Sciatic nerve (tissue), 2 donors: ENCODE data around the gene TAP1. TPM values are rescaled to one million over a fixed set of nuclear protein-coding genes. Genes with fewer than 3 reads are reported as not detected.

ENCODE experiments used
- ATAC-seq: fragments of 200-7000 bp; cut with Tn5 transposase; one replicate; pipeline ENCODE4 v1.9.1; 2020; ENCODE audit warnings: mild to moderate bottlenecking, moderate library complexity
- DNase-seq: peaks from one replicate; pipeline ENCODE4 v3.0.0-alpha.2; 2020; ENCODE audit warnings: low spot score
- intact Hi-C: fragments of 100-400 bp; cut with DNase I; formaldehyde crosslinking; loops from one replicate; pipeline ENCODE4 v1.14.2; 2022
- total RNA-seq: library from RNA; stranded (reverse); fragmentation: NEBNext Ultra II Directional; extraction: Animal tissue kit (Norgen Biotek cat#: 25700); gene quantifications from one replicate; pipeline ENCODE4 v1.2.1, GENCODE V29; 2021
- donor health status: DM: no; HTN: no; CAD: no.
- donor health status: DM: no; HTN: no; CAD: no.

TAP1 gene
- total RNA-seq, 1 donor from 2014 or later: 32.8 TPM

DNA sequence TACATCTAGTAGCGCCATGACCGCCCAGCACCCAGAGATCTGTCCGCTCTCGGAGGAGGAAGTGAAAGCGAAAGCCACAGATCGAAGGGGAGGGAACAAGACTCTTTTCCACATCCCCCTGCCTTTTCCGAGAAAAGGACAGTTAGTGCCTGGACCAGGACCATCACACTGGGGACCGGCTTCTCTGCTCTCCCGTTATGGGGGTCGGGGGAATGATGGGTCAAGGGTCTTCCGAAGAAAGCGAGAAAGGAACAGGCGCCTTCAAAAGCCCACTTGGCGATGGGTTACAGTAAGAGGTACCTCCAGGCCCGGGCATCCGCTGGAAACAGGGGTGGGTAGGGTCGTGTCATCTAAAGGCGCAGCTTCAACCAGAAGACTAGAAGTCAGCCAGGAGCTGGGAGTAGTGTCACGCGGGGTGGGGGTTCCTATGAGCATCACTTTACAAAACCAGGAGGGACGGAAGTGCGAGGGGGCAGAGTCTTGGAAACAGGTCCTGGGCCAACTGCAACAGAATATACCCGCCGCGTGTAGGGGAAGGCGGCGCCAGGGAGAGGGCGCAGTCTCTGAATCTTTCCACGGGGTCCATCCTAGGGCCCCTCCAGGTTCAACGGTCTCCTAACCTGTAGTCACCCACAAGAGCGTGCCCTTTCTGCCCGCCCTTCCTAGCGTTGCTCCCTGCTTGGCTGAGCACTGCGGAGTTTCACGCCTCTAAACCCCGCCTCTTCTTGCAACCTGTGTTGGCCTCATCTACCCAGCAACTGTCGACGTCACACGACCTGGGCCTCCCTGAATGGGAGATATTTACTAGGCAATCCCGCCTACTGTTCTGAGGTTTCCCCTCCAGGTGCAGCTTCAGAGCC is 9.3 kb downstream of the TAP1 start, which contains the start of gene PSMB8:
TSS of gene PSMB8 (minus strand) at position 69 of the 860 bp plus-strand sequence. CDS start at position 18, 51 bp downstream.
- intact Hi-C loops: no loop called here
- ATAC-seq (peak; percentile 98), DNase-seq (peak; percentile 99)

DNA sequence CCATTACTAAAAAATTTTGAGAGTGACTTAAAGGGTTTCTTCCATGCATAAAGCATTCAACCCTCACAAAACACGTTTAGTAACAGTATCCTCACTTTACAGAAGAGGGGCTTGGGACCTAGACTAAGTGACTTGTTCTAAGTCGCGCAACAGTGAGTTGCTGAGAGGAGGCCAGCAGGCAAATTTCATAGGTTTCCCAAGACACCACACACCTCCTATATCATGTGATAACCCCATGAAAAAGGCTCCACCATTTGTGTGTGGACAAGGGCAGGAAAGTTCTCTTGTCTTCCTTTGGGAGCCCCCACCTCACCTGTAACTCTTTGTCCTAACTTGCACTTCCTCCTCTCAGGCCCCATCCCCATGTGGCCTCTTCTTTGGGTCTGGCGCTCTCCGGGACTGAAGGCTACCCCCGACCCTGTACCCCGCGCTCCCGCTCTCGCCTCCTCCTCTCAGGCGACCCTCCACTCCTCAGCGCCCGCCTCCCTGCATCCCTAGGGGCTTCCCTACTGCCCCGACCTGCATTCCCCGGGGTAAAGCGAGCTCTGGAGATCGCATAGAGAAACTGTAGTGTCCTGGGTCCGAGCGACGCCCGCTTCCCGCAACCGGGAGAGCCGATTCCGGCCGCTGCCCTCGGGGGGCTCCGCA is 10.0 kb downstream of the TAP1 start:
- ATAC-seq (peak; percentile 2), DNase-seq (no peak)
- intact Hi-C loops: no loop called here

DNA sequence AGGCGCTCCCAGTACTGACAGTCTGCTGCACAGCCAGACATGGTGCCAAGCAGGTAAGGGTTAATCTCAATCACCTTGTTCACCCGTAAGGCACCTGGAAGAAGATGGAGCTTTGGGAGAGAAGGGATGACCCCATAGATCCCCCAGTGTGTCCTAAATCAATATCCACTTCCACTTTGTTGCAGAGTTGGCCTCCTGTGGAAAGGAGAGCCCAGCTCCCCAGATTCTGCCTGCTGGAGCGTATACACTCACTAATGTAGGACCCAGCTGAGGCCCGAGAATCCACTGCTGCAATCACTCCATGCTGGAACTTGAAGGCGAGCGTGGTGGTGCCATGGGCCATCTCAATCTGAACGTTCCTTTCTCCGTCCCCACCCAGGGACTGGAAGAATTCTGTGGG is 10.8 kb downstream of the TAP1 start:
- no peak for DNase-seq

DNA sequence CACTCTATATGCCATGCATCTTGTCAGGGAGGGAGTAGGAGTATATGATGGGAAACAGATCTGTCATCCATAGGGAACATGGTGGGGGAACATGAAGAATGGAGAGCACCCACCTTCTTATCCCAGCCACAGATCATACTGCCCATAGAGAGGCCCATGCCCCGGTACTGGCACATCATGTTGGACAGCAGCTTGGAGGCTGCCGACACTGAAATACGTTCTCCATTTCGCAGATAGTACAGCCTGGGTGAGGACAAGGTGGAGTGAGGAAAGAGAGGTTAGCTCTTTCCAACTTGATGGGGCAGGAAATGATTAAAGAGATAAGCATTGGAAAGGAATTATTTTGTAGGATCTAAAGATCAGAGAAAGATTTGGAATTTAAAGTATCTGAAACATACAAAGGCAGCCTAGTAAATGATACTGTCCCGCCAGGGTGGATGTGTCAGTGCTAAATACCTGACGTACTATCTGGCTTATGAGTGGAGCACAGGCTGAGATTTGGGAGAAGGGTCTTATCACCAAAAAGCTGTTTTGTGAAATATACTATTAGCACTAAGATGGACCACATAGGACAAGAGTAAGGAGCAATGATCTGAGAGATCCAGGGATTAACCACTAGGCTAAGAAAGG is 11.4 kb downstream of the TAP1 start:
- intact Hi-C loops: no loop called here
- no peak for DNase-seq
- no peak for ATAC-seq

More for the DNA sequence above, 10.8 kb downstream of the TAP1 start:
- intact Hi-C loops: no loop called here
- no peak for ATAC-seq

DNA sequence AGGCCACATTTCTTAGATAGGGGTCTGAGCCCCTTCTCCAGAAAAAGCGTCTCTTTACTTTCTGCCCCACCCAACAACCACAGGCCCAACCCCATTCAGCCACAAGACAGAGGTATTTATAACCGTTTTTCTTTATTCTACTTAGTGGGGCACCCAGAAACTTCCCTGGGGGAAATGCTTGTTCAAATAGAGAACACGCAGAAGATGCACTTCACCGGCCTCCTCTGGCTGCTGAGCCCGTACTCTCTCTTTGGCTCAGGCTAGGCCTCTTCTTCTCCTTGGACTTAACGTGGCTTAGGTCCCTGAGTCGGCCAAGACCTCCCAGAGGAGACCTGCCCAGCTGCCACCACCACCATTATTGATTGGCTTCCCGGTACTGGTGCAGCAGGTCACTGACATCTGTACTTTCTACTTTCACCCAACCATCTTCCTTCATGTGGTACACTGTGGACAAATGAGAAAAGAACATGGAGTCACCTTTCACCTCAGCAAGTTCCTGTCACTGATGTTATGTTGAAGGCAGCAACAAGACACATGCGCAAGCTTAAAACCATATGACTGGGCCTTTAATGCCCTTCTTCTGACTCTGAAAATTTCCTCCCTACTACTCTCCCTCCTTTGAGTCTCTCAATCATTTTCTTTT is 12.8 kb downstream of the TAP1 start:
- DNase-seq (no peak), ATAC-seq (no peak)
- intact Hi-C loops: no loop called here

DNA sequence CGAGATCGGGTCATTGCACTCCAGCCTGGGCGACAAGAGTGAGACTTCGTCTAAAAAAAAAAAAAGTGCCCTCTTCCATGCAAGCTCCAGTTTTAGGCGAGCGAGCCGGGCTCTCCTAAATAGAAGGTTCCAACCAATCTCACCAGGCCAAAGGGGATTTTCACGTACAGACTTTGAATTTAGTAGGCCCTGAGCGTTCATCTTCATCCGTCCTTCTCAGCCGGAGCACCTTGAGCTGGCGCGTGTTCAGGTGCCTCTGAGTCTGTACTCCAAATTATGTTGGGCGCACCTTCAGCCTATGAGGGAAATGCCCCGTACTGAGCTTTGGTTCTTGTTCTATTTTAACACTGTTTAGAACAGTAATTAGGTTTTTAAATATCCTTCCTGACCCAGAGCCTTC is 14.1 kb downstream of the TAP1 start:
- DNase-seq (no peak), ATAC-seq (no peak)
- intact Hi-C loops: no loop called here

DNA sequence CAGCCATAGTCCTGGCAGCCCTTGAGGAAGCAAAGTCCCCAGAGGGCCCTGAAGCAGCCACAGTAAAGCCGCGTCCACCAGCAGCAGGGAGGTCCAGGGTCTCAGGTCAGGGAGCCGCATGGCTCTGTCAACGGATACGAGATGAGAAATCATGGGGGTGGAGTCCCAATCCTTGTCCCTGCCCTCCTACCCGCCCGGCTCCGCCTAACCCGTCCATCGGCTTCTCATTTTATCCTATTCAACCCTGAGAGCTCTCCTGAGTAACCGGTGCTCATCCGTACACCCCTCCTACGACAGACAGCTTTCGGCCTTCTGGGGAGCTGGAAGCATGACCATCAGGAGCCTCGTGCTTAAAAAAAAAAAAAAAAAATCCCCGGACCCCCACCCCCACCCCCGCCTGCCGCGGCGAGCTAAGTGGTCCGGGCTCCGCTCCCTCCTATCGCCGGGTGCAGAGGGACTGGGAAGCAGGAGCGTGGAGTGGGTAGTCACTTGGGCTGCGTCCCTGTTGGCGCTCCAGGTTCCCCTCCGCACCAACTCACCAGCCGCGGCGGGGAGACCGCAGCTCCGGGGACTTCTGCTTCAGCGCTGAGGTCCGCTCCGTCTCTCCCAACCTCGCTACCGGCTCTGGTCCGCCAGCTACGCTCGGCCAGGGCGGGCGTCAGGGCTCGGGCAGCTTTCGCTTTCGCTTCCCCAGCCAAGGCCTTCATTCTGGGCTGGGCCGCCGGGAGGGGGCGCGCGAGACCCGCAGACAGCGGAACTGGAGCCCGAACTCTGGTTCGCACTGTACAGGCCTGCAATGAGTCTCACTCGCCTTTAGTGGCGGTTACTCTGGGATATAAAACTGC is 15.2 kb downstream of the TAP1 start, which contains the start of gene TAP2:
TSS of gene TAP2 (minus strand) at position 626 of the 845 bp plus-strand sequence. CDS start at position 120, 506 bp downstream.
- intact Hi-C loops: no loop called here
- DNase-seq (peak; percentile 99), ATAC-seq (peak; percentile 97)

DNA sequence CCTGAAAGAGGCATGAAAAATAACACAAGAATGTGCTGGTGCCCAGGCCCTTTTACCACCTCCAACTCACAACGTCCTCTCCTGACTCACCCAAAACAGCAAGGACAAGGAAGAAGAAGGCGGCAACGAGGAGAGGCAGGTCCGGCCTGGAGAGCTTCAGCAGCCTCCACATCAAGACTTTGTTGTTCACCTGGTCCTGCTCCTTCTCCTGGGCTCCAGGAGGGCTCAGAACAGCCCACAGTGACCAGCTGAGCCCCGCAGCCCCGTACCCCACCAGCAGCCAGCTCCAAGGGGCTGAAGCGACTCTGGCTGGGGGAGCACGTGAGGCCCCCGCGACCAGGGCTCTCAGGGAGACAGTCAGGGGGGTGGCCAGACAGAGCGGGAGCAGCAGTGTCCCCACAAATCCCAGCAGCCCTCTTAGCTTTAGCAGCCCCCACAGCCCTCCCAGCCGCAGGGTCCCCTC is 15.8 kb downstream of the TAP1 start:
- intact Hi-C loops: no loop called here
- DNase-seq: no peak
- ATAC-seq: no peak

DNA sequence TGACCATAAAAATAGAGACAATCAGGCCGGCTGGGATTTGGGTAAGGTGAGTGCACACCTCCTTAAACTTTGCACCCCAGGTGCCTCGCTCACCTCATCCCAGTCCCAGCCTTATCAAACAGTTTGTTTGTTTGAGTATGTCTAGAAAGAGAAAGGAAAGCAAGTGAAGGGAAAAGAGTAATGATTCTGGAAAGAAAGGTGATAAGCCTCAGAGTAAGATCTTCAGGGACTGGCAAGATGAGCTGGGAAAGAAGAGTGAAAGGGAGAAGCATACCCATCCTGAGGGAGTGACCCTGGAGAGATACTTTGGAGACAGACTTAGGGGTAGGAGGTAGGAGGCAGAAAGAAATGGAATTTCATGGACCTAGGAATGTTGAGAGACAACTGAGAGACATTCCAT is 16.6 kb downstream of the TAP1 start:
- no peak for DNase-seq
- ATAC-seq: no peak
- intact Hi-C loops: no loop called here

DNA sequence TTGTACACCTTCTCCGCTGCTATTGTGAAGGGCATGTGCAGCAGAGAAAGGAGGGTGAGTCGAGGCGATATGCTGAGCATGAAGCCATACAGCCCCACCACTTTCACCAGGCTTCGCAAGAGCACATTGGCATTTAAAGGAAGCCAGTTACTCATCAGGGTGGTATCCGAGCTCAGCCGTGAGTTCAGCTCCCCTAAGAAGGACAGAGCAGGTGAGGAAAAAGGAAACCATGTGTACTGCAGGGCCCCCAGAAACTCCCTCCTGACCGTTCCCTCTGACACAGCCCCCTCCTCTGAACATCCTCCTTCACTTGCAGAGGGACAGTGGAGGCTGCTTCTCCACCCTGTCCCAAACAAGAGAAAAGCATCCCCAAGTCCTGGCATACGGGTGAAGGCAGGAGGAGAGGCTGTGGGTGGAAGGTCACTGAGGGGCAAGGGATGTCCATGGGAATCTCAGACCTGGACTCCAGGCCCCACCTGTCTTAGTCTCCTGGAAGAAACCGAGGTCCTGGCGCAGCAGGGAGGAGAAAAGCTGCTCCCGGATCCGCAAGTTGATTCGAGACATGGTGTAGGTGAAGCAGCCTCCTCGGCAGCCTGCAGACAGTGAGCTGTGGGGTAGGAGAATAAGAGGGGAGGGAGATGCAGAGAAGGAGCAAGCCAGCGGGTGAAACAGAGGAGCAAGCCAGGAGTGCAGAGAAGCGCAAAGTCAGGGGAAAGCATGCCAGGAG is 18.2 kb downstream of the TAP1 start:
- DNase-seq: no peak
- ATAC-seq: no peak
- intact Hi-C loops: no loop called here

DNA sequence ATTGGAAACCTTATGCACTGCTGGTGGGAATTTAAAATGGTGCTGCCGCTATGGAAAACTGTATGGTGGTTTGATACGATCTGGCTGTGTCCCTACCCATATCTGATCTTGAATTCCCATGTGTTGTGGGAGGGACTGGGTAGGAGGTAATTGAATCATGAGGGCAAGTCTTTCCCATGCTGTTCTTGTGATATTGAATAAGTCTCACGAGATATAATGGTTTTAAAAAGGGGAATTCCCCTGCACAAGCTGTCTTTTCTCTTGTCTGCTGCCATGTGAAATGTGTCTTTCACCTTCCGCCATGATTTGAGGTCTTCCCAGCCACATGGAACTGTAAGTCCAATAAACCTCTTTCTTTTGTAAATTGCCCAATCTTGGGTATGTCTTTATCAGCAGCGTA is 19.8 kb downstream of the TAP1 start:
- no peak for DNase-seq
- no peak for ATAC-seq
- intact Hi-C loops: no loop called here

DNA sequence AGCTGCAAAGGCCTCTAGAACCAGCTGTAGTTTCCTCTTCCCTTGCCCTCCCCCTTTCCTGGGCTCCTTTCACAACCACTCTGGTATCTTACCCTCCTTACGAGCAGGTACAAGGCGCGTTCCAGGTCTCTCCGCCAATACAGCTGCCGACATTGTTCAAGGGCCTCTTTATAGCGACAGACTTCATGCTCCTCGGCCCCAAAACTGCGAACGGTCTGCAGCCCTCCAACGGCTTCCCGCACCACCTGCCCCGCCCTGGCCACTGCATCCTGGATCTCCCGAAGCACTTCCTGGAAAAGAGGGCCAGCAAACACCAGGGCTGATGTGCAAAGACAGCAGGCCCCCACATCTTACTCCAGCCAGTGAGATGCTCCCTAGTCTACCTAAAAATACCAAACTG is 21.0 kb downstream of the TAP1 start:
- ATAC-seq (no peak), DNase-seq (no peak)
- intact Hi-C loops: no loop called here

DNA sequence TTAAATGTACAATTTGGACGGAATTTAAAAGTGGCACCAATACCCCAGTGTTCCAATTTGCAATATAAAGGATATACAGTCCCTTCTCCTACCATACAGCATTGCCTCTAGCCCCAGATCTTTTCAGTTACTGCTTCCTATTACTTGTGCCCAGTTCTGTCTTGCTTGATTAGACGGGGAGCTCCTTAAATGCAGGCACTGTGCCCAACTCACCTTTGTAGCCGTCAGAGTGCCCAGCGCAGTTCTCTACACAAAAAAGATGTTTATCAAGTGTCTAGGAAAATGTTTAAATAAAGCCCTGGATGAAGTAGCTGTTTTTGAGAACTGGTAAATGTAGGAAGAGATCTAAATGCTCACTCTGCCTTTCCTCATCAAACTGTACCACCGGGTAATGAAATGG is 22.6 kb downstream of the TAP1 start:
- DNase-seq (no peak), ATAC-seq (no peak)
- intact Hi-C loops: no loop called here

DNA sequence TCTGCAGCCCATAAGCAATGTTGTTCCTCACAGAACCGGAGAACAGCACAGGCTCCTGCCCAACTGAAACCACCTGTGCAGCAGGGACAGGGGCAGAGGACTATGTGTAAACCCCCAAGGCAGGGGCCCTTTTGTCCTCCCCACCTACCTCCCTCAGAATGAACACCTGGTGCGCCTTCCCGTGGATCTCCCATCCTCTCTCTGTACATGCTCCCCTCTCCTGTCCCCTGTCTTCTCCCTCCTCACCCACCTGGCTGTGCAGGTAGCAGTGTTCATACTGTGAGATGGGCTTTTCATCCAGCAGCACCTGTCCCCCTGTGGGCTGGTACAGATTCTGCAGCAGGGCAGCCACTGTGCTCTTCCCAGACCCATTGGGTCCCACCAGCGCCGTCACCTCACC is 23.5 kb downstream of the TAP1 start:
- intact Hi-C loops: no loop called here
- no peak for ATAC-seq
- DNase-seq: no peak

DNA sequence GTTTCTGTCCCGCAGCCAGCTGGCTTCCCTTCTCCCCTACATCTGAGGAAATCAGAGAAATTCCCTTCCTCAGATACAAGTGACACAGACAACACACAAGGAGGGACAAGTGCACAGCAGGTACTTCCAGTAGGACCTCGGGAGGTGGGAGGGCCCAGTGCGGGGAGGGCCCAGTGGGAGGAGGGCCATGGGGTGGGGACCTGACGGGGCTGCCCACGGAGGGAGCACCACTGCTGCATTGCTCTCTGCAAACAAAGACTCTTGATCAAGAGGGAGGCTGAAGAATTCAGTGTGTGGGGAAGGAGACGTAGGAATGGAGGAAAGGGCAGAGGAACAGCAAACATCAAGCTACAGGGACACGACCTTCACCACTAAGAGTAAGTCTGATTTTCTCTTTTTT is 24.0 kb downstream of the TAP1 start:
- ATAC-seq: no peak
- no peak for DNase-seq
- intact Hi-C loops: no loop called here

DNA sequence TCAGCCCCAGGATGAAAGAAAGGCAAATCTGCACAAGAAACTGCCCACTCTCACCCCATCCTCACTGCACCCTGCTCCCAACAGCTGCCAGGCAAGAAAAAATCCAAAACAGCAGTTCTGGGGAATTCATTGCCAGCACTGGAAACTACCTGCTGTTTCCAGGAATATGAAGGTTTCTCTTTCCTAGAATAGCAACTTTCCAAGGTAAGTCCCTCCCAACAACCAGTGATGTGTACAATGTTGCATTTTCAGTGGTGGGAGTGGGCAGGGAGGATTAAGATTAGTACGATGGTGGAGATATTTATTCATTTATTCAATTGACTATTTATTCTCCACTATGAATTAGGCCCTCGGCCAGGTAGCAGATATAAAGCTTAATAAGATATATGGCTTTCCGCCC is 26.5 kb downstream of the TAP1 start:
- no peak for DNase-seq
- intact Hi-C loops: no loop called here
- ATAC-seq: no peak

DNA sequence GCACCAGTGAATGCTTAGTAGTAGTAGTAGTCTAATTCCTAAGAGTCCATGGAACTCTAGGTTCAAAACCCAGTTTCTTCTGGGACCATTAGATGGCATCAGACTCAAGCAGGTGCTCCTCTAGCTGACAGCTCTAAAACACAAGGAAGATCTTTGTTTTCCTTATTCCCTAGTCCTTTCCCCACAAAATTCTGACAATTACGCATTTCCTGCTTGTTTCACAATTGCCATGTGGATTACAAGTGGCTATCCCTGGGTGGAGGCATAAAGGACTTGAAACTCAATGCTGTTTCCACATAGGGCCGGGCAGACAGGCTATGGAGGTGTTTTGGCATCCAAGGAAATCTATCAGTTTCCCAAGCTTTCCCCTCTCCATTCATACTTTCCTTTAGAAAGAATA is 27.5 kb downstream of the TAP1 start:
- intact Hi-C loops: no loop called here
- DNase-seq (no peak), ATAC-seq (peak; percentile 94)

DNA sequence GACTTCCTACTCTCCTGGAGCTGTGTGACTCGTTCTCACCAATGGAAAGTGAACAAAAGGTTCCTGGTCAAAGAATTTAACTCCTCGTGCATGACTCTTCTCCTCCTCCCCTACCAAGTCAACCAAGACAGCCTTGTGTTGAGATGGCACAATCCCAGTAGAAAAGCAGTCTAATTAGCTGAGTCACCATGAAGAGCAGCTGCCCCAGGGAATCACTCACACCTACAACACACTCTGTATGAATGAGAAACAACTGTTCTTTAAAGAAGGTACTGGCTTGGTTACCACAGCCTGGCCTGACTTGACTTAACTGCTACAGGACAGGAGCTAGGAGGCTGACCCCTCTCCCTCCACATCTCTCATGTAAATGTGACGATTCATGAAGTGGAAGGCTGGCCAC is 33.8 kb downstream of the TAP1 start:
- ATAC-seq: no peak
- DNase-seq: no peak
- intact Hi-C loops: no loop called here
